Progenitor cell of endocrine pancreas (in vitro differentiated cells): ENCODE measurements around the gene SOD3. TPM values are rescaled to one million over a fixed set of nuclear protein-coding genes. Genes with fewer than 3 reads are reported as not detected.

Source experiments
- DNase-seq: peaks from one replicate; pipeline ENCODE4 v3.0.0; 2021; ENCODE audit warnings: low spot score; ENCODE audit not compliant: unreplicated experiment
- H3K27ac Mint-ChIP-seq: 2 replicates; pipeline ENCODE4 v1.8.0; 2021; ENCODE audit warnings: mild to moderate bottlenecking, moderate library complexity, mixed read lengths
- H3K27me3 Mint-ChIP-seq: 2 replicates; pipeline ENCODE4 v1.8.0; 2021; ENCODE audit warnings: mixed read lengths
- H3K36me3 Mint-ChIP-seq: 2 replicates; pipeline ENCODE4 v1.8.0; 2022; ENCODE audit warnings: mixed read lengths; ENCODE audit not compliant: insufficient read depth
- H3K4me1 Mint-ChIP-seq: 2 replicates; pipeline ENCODE4 v1.8.0; 2021; ENCODE audit warnings: low read depth, mixed read lengths
- H3K4me3 Mint-ChIP-seq: 2 replicates; pipeline ENCODE4 v1.8.0; 2021; ENCODE audit warnings: low read depth, mild to moderate bottlenecking, moderate library complexity, mixed read lengths
- H3K9me3 Mint-ChIP-seq: 2 replicates; pipeline ENCODE4 v1.8.0; 2021; ENCODE audit warnings: low read depth, mixed read lengths
- total RNA-seq: library from RNA; stranded (reverse); gene quantifications from 2 replicates; pipeline ENCODE4 v1.2.1, GENCODE V29; 2021
- TF ChIP-seq, protein P1 (sequence below): fragments of 200-600 bp; sonication (generic); IDR thresholded peaks from one replicate; pipeline ENCODE4 v1.5.0; 2021; ENCODE audit warnings: antibody characterized with exemption, mild to moderate bottlenecking; ENCODE audit not compliant: unreplicated experiment

Gene SOD3
- total RNA-seq, 1 donor from 2014 or later = 6.2 TPM

- no peak for DNase-seq
- H3K27me3 Mint-ChIP-seq = no peaks in the 10 kb centered on the region
- H3K4me3 Mint-ChIP-seq = no peak overlapping the region
- peaks cover 9% of the 10 kb centered on the region for H3K36me3 Mint-ChIP-seq
- peaks cover 2% of the 10 kb centered on the region for H3K4me1 Mint-ChIP-seq
- no peaks in the 10 kb centered on the region for H3K9me3 Mint-ChIP-seq
- TF ChIP-seq, protein P1, sequence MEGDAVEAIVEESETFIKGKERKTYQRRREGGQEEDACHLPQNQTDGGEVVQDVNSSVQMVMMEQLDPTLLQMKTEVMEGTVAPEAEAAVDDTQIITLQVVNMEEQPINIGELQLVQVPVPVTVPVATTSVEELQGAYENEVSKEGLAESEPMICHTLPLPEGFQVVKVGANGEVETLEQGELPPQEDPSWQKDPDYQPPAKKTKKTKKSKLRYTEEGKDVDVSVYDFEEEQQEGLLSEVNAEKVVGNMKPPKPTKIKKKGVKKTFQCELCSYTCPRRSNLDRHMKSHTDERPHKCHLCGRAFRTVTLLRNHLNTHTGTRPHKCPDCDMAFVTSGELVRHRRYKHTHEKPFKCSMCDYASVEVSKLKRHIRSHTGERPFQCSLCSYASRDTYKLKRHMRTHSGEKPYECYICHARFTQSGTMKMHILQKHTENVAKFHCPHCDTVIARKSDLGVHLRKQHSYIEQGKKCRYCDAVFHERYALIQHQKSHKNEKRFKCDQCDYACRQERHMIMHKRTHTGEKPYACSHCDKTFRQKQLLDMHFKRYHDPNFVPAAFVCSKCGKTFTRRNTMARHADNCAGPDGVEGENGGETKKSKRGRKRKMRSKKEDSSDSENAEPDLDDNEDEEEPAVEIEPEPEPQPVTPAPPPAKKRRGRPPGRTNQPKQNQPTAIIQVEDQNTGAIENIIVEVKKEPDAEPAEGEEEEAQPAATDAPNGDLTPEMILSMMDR = no peak
- H3K27ac Mint-ChIP-seq = no peak overlapping the region
Measured at GRCh38 chr4:24836661-24837242, 41.4 kb downstream of the SOD3 start.

GRCh38 chr4:24837336-24837735, 42.0 kb downstream of the SOD3 start:
- no peak overlapping the region for H3K27ac Mint-ChIP-seq

DNA sequence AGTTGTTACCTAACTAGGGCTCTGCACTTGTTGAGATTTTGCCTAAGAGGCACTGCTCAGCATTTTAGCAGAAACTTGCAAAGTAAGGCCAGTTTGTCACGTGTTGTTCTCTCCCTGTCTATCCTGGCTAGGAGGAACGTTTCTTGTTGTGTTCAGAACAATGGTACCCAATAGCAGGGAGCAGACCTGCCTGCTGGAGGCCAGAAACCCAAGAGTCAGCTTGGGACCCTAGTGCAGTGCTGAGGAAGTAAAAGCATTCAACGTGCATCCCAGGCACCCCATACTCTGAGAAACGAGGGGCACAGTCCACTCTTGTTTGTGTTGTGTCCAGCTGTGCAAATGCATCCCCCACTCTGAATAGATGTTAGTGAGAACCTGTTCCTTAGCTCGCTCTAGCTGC, 42.4 kb downstream of the SOD3 start:
- no peak for DNase-seq

More at GRCh38 chr4:24837336-24837735, 42.0 kb downstream of the SOD3 start:
- H3K4me1 Mint-ChIP-seq = peaks cover 2% of the 10 kb centered on the region
- H3K9me3 Mint-ChIP-seq = no peaks in the 10 kb centered on the region
- H3K4me3 Mint-ChIP-seq = no peak overlapping the region
- TF ChIP-seq, protein P1 = no peak
- no peaks in the 10 kb centered on the region for H3K27me3 Mint-ChIP-seq
- no peak for DNase-seq
- H3K36me3 Mint-ChIP-seq = peaks cover 9% of the 10 kb centered on the region

GRCh38 chr4:24840362-24840761, 45.0 kb downstream of the SOD3 start:
- Mint-ChIP-seq H3K27me3 (no peaks in the 10 kb centered on the region), H3K4me1 (peaks cover 4% of the 10 kb centered on the region), H3K4me3 (no peak overlapping the region), H3K9me3 (no peaks in the 10 kb centered on the region), H3K36me3 (peaks cover 7% of the 10 kb centered on the region), H3K27ac (no peak overlapping the region)
- TF ChIP-seq, protein P1 = no peak
- no peak for DNase-seq

More for the DNA sequence above, 42.4 kb downstream of the SOD3 start:
- TF ChIP-seq, protein P1 = no peak
- Mint-ChIP-seq H3K36me3 (peaks cover 9% of the 10 kb centered on the region), H3K27ac (no peak overlapping the region), H3K27me3 (no peaks in the 10 kb centered on the region), H3K4me1 (peaks cover 2% of the 10 kb centered on the region), H3K9me3 (no peaks in the 10 kb centered on the region), H3K4me3 (no peak overlapping the region)

DNA sequence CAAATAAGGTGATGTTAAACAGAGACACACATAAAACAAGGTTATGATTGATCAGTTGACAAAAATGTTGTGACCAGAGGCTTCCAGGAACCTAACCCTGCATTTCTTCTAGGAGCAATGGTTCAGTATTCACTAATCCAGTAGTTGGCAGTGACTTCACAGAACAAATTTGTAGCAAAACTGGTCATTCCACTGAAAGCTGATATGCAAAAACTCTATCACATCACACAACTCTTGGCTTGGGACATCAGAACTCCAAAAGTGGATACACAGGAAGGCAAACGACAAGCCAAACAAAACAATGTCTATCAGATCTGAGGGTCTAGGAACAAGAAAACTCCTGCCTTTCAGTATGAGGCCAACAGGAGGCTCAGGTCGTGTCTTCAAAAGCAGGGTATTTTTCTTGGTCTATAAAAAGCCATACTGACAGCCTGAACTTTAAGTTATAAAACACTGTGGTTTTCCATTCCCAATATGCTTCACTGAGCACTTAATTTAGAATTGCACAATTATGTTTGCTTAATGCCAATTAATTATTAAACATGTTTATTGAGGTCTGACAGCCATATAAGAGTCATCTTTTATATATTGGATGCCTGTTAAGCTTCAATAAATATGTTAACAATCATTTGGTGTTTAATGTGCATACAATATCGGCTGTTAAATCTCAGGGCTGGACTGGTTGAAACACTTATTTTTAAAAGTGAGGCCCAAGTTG, 45.6 kb downstream of the SOD3 start:
- Mint-ChIP-seq H3K4me1 (peaks cover 4% of the 10 kb centered on the region), H3K27me3 (no peaks in the 10 kb centered on the region), H3K27ac (no peak overlapping the region), H3K36me3 (peaks cover 7% of the 10 kb centered on the region), H3K4me3 (no peak overlapping the region), H3K9me3 (no peaks in the 10 kb centered on the region)
- no peak for DNase-seq
- TF ChIP-seq, protein P1 = no peak
